ENCODE data around the gene PPP2R3A. TPM values are rescaled to one million over a fixed set of nuclear protein-coding genes. Genes with fewer than 3 reads are reported as not detected.
A peak's percentile ranks its signal among the peaks of the same experiment; 100 is the strongest.

The PPP2R3A gene
- total and polyA plus RNA-seq, 2 experiments from 2014 or later, result 6.4 to 15.2 TPM

- TF ChIP-seq NANOG (IDR thresholded peaks at IDR 0.05; ENCODE audit: borderline replicate concordance) (no peak), ZNF331 (CRISPR knock-in tag; IDR thresholded peaks at IDR 0.05; ENCODE audit: low read depth) (no peak), CTCF (conservative IDR thresholded peaks at IDR 0.05; ENCODE audit: low read depth in 2 of 2) (no peak), ETS1 (IDR thresholded peaks at IDR 0.05) (no peak), JUNB (IDR thresholded peaks at IDR 0.05; ENCODE audit: unreplicated experiment) (no peak), STAT1 (IDR thresholded peaks at IDR 0.05; ENCODE audit: unreplicated experiment) (no peak), ZNF114 (CRISPR knock-in tag; IDR thresholded peaks at IDR 0.05) (no peak), EZH2 (IDR thresholded peaks at IDR 0.05; ENCODE audit: low read depth, unreplicated experiment) (no peak)
Observed at GRCh38 chr3:136184703-136185102, 219.2 kb downstream of the PPP2R3A start (continued).

- Histone ChIP-seq H3K27me3 (ENCODE audit: insufficient read depth) (no peaks in the 10 kb centered on the region), H3K4me2 (no peak overlapping the region), H3K27ac (ENCODE audit: low read depth) (no peak overlapping the region), H3K9me2 (ENCODE audit: insufficient read depth) (no peaks in the 10 kb centered on the region), H3K4me3 (no peak overlapping the region), H3K4me1 (ENCODE audit: insufficient read depth) (peaks cover 53% of the 10 kb centered on the region), H3K36me3 (ENCODE audit: insufficient read depth) (no peaks in the 10 kb centered on the region), H2AFZ (no peak overlapping the region), H3K79me2 (replicated peaks; ENCODE audit: insufficient read depth) (peaks cover 100% of the 10 kb centered on the region), H4K20me1 (replicated peaks; ENCODE audit: insufficient read depth) (peaks cover 96% of the 10 kb centered on the region), H3F3A (replicated peaks; ENCODE audit: low read depth) (no peaks in the 10 kb centered on the region)
- peaks cover 7% of the 10 kb centered on the region for H3K27me3 Mint-ChIP-seq (ENCODE audit: insufficient read depth, low read depth, poor library complexity)
- H3K9me3 Mint-ChIP-seq, result no peaks in the 10 kb centered on the region
- H3K4me1 Mint-ChIP-seq, result peaks cover 45% of the 10 kb centered on the region
- DNase-seq (ENCODE audit: low spot score) (peak; percentile 15), ATAC-seq (peak; percentile 23)
- no peak overlapping the region for H3K4me3 Mint-ChIP-seq
- H3K27ac Mint-ChIP-seq, result no peak overlapping the region
- peaks cover 3% of the 10 kb centered on the region; the same call in 1 of the 3 replicates for H3K36me3 Mint-ChIP-seq (ENCODE audit: low read depth)
- no peak for TF ChIP-seq POLR2AphosphoS5 (IDR thresholded peaks at IDR 0.05; ENCODE audit: low read depth)
- TF ChIP-seq CREB1 (CRISPR knock-in tag; IDR thresholded peaks at IDR 0.05; ENCODE audit: low read depth), result no peak
- TF ChIP-seq REST (IDR thresholded peaks at IDR 0.05; ENCODE audit: unreplicated experiment), result no peak
- no peak for TF ChIP-seq ZNF331 (CRISPR knock-in tag; IDR thresholded peaks at IDR 0.05; ENCODE audit: low read depth)
- no peak for TF ChIP-seq CTCF (conservative IDR thresholded peaks at IDR 0.05; ENCODE audit: low read depth in 2 of 2)
- TF ChIP-seq JUNB (IDR thresholded peaks at IDR 0.05; ENCODE audit: unreplicated experiment), result no peak
- TF ChIP-seq ZNF114 (CRISPR knock-in tag; IDR thresholded peaks at IDR 0.05), result no peak
- no peak for TF ChIP-seq STAT1 (IDR thresholded peaks at IDR 0.05; ENCODE audit: unreplicated experiment)
- no peak for TF ChIP-seq EZH2phosphoT487 (IDR thresholded peaks at IDR 0.05; ENCODE audit: unreplicated experiment)
- no peak for TF ChIP-seq NANOG (IDR thresholded peaks at IDR 0.05; ENCODE audit: borderline replicate concordance)
Observed at GRCh38 chr3:136186344-136186743, 220.8 kb downstream of the PPP2R3A start.
